Mesodermal cell (in vitro differentiated cells): ENCODE data around the gene F13A1.

ENCODE experiments used
- H3K27ac ChIP-seq: 2 replicates; pipeline ENCODE4 v1.7.0; 2013; ENCODE audit warnings: mild to moderate bottlenecking, low read depth, low read length, moderate library complexity; ENCODE audit not compliant: severe bottlenecking
- H3K36me3 ChIP-seq: 2 replicates; pipeline ENCODE4 v1.7.1; 2013; ENCODE audit warnings: mild to moderate bottlenecking, low read length, moderate library complexity; ENCODE audit not compliant: control insufficient read depth, insufficient read depth
- H3K4me1 ChIP-seq: one replicate; pipeline ENCODE4 v1.7.1; 2013; ENCODE audit warnings: mild to moderate bottlenecking, low read length; ENCODE audit not compliant: insufficient read depth, control insufficient read depth, poor library complexity, severe bottlenecking
- H3K4me3 ChIP-seq: 2 replicates; pipeline ENCODE4 v1.7.0; 2013; ENCODE audit warnings: low read length, control low read depth, mild to moderate bottlenecking; ENCODE audit not compliant: insufficient read depth, poor library complexity, severe bottlenecking; ENCODE audit errors: extremely low read depth
- H3K9me3 ChIP-seq: 2 replicates; pipeline ENCODE4 v1.7.1; 2013; ENCODE audit warnings: mild to moderate bottlenecking, low read length, moderate library complexity; ENCODE audit not compliant: control insufficient read depth
- WGBS, 2 experiments: methylation state at CpG; one replicate each; pipeline ENCODE4 v1.1.5; 2013; ENCODE audit warnings: missing lambda C conversion rate in 2 of 2; ENCODE audit not compliant: insufficient coverage in 2 of 2; 5-methylcytosine and 5-hydroxymethylcytosine counted together

Gene F13A1

GRCh38 chr6:6196762-6197161 is 123.7 kb downstream of the F13A1 start:
- H3K9me3 ChIP-seq = no peaks in the 10 kb centered on the region
- H3K4me3 ChIP-seq = no peak overlapping the region
- H3K4me1 ChIP-seq = no peaks in the 10 kb centered on the region
- H3K27ac ChIP-seq = no peak overlapping the region
- 100% methylated on average over 1 of the region's 3 CpGs; no CpG with 5 or more reads in 1 of the 2 experiments for WGBS, 2 experiments
- H3K36me3 ChIP-seq = no peaks in the 10 kb centered on the region

GRCh38 chr6:6195080-6195479 is 125.4 kb downstream of the F13A1 start:
- WGBS, 2 experiments = 100% methylated on average over 1 of the region's 1 CpG
- H3K27ac ChIP-seq = no peak overlapping the region
- no peaks in the 10 kb centered on the region for H3K4me1 ChIP-seq
- no peaks in the 10 kb centered on the region for H3K36me3 ChIP-seq
- no peaks in the 10 kb centered on the region for H3K9me3 ChIP-seq
- H3K4me3 ChIP-seq = no peak overlapping the region

- H3K27ac ChIP-seq = no peak overlapping the region
- H3K9me3 ChIP-seq = no peaks in the 10 kb centered on the region
- no peaks in the 10 kb centered on the region for H3K4me1 ChIP-seq
- 56% methylated on average over 3 of the region's 7 CpGs; no CpG with 5 or more reads in 1 of the 2 experiments for WGBS, 2 experiments
- H3K4me3 ChIP-seq = no peak overlapping the region
- no peaks in the 10 kb centered on the region for H3K36me3 ChIP-seq
Observed at GRCh38 chr6:6193221-6193745, 127.2 kb downstream of the F13A1 start.

GRCh38 chr6:6191909-6192308 is 128.6 kb downstream of the F13A1 start:
- Histone ChIP-seq H3K36me3 (no peaks in the 10 kb centered on the region), H3K27ac (no peak overlapping the region), H3K9me3 (no peaks in the 10 kb centered on the region), H3K4me3 (no peak overlapping the region), H3K4me1 (no peaks in the 10 kb centered on the region)
- 88 to 100% methylated on average over 1 of the region's 1 CpG for WGBS, 2 experiments

GRCh38 chr6:6191476-6191875 is 129.0 kb downstream of the F13A1 start:
- no peaks in the 10 kb centered on the region for H3K9me3 ChIP-seq
- WGBS, 2 experiments = 63% methylated on average over 2 of the region's 2 CpGs; no CpG with 5 or more reads in 1 of the 2 experiments
- H3K4me1 ChIP-seq = no peaks in the 10 kb centered on the region
- no peaks in the 10 kb centered on the region for H3K36me3 ChIP-seq
- H3K4me3 ChIP-seq = no peak overlapping the region
- H3K27ac ChIP-seq = no peak overlapping the region

GRCh38 chr6:6180684-6181083 is 139.8 kb downstream of the F13A1 start:
- no peak overlapping the region for H3K4me3 ChIP-seq
- H3K27ac ChIP-seq = no peak overlapping the region
- no peaks in the 10 kb centered on the region for H3K9me3 ChIP-seq
- no peaks in the 10 kb centered on the region for H3K36me3 ChIP-seq
- no peaks in the 10 kb centered on the region for H3K4me1 ChIP-seq
- 85 to 88% methylated on average over 2 of the region's 2 CpGs for WGBS, 2 experiments

GRCh38 chr6:6179858-6180623 is 140.4 kb downstream of the F13A1 start:
- Histone ChIP-seq H3K36me3 (no peaks in the 10 kb centered on the region), H3K9me3 (no peaks in the 10 kb centered on the region), H3K4me3 (no peak overlapping the region), H3K4me1 (no peaks in the 10 kb centered on the region), H3K27ac (no peak overlapping the region)
- WGBS, 2 experiments = 82 to 91% methylated on average over 10 to 11 of the region's 11 CpGs

- H3K36me3 ChIP-seq = no peaks in the 10 kb centered on the region
- WGBS, 2 experiments = 62 to 80% methylated on average over 6 of the region's 6 CpGs
- no peaks in the 10 kb centered on the region for H3K4me1 ChIP-seq
- H3K4me3 ChIP-seq = no peak overlapping the region
- no peak overlapping the region for H3K27ac ChIP-seq
- H3K9me3 ChIP-seq = no peaks in the 10 kb centered on the region
Observed at GRCh38 chr6:6178795-6179194, 141.7 kb downstream of the F13A1 start.

- no peak overlapping the region for H3K4me3 ChIP-seq
- 88 to 92% methylated on average over 3 of the region's 4 CpGs for WGBS, 2 experiments
Observed at GRCh38 chr6:6177754-6178153, 142.7 kb downstream of the F13A1 start.

GRCh38 chr6:6176586-6177228 is 143.8 kb downstream of the F13A1 start:
- Histone ChIP-seq H3K36me3 (no peaks in the 10 kb centered on the region), H3K4me1 (no peaks in the 10 kb centered on the region), H3K4me3 (no peak overlapping the region), H3K9me3 (no peaks in the 10 kb centered on the region), H3K27ac (no peak overlapping the region)
- WGBS, 2 experiments = 80 to 93% methylated on average over 8 of the region's 8 CpGs

More at GRCh38 chr6:6177754-6178153, 142.7 kb downstream of the F13A1 start:
- Histone ChIP-seq H3K27ac (no peak overlapping the region), H3K9me3 (no peaks in the 10 kb centered on the region), H3K4me1 (no peaks in the 10 kb centered on the region), H3K36me3 (no peaks in the 10 kb centered on the region)

GRCh38 chr6:6176127-6176526 is 144.3 kb downstream of the F13A1 start:
- H3K4me3 ChIP-seq = no peak overlapping the region
- no peaks in the 10 kb centered on the region for H3K4me1 ChIP-seq
- H3K9me3 ChIP-seq = no peaks in the 10 kb centered on the region
- no peaks in the 10 kb centered on the region for H3K36me3 ChIP-seq
- H3K27ac ChIP-seq = no peak overlapping the region
